HG03064 (cell line): ENCODE measurements around the gene SOWAHA.
A peak's percentile ranks its signal among the peaks of the same experiment; 100 is the strongest.
"Not testable (repeated sequence)": the region's sequence is repeated elsewhere in the genome, so short reads cannot be mapped to it uniquely, and the experiment has no call there.

ENCODE experiments used
- ATAC-seq: cut with Tn5 transposase; IDR thresholded peaks from one replicate; pipeline ENCODE4 v1.9.1; 2021; ENCODE audit warnings: low read depth; ENCODE audit not compliant: unreplicated experiment

The SOWAHA gene

DNA sequence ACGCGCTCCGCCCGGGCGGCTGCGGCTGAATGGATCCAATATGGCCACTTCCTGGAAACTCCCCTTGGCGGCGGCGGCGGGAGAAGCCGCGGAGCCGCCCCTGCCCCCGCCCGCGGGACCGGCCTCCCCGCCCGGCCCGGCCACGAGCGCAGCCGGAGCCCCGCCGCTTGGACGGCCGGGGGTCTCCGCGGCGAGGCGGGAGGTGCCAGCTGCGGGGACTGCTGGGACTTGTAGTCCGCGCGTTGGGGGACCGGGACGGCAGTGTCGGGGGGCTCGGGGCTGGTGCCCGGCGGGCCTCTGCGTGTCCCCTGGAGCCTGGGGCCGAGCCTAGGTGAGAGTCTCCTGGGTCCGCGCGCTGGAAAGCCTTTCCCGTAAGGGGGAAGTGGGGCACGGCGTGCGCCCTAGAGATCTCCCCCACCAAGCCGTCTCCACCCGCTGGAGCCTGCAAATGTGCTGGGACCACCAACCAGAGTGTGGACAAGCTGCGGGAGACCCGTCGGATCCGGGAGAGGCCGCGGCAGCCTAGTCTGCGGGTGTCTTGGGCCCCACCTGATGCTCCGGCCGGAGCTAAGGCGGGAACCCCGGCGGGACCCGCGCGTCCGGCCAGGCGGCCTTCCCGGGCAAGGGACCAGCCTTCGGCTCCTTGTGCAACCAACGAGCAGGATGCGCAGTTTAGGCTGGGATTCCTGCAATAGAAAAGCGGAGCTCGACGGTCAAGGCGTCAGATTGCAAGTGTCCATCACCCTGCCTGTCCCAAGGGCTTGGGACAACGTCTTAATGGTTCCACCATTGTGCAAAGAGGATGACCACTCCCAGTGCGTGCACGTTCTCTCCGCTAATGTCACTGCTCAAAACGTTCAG is 35.7 kb upstream of the SOWAHA start, which contains the start of gene SEPTIN8:
Gene SEPTIN8, minus strand, starts transcription at position 31 of the 861 bp plus-strand sequence. CDS start 102 bp downstream, outside the sequence.
- ATAC-seq, result peak; percentile 58

DNA sequence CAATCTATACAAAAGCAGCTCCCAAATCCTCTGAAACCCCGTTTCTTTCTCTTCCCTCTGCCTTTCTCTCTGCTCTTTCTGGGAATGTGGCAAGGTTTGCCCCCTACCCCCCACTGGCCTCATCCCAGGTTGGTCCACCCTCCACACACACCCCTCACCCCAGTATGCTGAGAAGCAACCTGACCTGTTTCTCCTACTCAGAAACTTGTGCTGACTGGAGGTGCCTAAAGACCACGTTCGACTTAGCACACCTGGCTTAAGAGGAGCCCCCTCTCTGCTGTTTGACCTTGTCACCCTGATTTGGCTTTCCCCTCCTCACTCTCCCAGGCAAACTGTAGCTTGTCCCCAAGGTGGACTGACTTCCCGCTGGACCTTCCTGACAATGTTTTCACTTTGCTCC is 35.0 kb upstream of the SOWAHA start:
- ATAC-seq, result no peak

DNA sequence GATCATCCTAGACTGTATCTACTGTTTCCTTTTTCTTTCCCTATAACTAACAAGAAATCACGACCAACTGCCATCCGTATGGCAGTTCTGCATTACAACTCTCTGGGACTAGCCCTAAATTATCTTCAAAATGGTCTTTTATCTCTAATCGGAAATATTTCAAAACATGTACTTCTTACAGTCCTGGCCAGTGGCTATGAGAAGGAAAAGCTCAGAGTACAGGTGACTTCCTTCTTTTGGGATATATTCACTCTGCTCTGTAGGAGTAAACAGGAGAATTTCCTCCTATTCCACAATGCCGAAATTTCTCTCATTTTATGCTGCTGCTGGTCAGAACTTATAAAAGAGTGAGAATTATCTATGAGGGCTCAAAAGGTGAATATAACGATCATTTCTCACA is 34.2 kb upstream of the SOWAHA start:
- no peak for ATAC-seq

DNA sequence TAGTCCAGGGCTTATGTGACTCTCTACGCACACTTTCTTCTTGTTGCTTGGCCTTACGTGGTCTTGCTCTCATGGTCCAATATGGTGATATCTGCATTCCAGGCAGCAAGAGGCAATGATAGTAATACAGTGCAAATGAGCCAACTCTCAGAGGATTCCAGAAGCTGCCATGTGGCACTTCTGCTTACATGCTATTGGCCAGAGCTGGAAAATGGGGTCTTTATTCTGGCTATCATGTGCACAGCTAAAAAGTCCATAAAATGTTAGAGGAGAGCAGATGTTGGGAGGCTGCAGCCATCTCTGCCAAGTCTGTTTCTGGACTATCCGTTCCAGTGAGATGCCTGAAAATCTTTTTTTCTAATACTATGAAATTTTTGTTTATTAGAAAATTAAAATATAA is 33.1 kb upstream of the SOWAHA start:
- ATAC-seq, result no peak

DNA sequence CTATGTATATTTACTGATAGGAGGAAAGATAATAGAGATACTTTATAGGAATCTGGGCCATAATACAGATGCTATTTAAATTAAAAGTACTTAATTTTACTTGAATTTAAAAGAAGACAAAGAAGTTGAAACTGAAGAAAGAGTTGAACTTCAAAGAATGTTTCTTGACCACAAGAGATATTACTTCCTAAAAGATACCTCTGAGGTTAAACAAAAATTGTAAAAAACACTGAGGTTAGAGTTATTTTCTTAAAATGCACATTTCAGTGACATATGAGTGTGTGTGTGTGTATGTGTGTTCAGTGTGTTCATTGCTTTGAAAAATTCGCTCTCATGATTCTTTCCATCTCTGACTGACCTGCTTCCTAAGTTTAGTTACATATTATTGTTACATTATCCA is 32.5 kb upstream of the SOWAHA start:
- no peak for ATAC-seq

DNA sequence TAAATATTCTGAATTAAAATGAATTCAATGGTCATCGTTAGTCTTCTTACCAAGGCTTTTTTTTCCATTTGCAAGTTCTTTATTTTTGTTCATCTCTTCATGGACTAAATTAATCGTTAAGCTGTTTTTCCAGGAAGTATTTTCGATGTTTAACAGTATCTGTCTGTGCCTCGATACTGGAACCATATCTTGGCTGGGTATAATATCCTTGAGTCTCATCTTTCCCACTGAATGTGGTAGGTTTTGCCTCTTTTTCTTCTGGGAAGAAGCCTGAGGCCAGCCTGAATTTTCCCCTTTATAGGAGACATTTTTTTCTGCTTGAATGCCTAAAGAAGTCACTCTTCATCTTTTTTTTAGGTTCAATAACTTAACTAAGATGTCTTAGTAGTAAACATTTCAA is 32.1 kb upstream of the SOWAHA start:
- ATAC-seq, result no peak

DNA sequence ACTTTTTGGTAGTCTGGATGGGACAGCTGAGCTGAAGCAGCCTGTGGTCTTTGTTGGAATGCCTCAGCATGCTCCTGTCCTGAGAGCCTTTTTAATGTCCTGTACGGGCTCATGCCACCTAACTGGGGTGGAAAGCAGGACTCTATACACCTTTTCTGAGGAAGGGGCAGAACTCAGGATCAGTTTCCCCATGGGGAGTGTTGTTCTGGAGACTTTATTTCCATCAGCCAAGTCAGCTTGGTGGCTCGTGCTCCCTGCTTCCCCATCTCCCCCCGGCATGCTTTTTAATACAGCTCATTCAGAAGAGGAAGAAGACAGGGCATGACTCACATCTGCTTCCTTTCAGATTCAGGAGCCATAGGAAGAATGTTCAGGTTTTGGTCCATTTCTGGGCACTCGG is 31.0 kb upstream of the SOWAHA start:
- ATAC-seq, result no peak

DNA sequence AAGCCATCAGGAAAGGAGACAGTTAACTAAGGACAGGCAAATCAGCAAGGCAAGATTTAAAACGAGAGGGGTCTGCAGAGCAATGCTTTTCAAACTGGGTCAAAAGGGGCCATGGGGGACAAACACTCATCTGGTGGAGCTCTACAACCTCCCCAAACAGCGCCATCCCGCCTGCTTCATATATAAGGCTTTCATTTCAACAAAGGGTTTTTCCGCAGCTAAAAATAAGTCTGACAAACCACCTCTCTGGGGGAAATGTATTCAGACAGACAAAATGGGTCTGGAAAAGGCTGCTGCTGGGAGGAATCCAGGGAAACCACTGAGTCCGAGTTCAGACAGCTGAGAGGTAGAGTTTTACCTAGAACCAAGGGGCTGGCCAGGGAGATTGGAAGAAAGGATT is 27.7 kb upstream of the SOWAHA start:
- ATAC-seq, result no peak

DNA sequence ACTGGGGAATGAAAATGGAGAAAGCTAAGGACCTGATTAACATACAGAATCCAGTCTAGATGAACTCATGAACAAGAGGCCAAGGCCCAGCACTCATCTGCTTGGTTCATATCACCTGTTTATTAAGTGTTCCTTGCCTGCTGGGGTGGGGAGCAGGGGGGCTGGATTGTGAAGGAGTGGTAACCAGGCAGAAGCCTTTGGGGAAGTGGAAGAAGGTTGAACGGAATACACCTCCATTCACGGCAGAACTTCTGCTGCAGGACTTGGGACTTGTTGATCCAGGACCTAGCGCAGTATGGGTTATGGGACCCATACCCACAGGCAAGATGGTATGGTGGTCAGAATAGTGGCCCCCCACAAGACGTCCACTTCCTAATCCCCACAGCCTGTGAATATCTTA is 27.2 kb upstream of the SOWAHA start:
- ATAC-seq, result no peak

DNA sequence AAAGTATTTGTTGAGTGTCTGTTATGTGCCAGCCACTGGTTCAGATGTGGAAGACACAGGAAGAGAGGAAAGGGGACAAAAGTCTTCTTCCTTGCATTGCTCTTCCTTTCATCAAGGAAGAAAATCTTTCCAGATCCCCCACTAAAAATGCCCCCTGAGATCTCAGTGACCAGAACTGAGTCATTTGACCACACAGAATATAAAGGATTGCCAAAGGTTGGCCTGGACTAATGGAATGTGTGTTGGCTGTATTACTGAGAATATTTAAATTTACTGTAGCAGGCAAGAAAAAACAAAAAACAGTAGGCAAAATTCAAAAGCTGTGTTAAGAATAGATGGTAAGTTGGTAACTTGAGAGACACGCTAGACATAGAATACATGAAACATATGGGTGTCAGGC is 26.0 kb upstream of the SOWAHA start:
- ATAC-seq, result no peak

DNA sequence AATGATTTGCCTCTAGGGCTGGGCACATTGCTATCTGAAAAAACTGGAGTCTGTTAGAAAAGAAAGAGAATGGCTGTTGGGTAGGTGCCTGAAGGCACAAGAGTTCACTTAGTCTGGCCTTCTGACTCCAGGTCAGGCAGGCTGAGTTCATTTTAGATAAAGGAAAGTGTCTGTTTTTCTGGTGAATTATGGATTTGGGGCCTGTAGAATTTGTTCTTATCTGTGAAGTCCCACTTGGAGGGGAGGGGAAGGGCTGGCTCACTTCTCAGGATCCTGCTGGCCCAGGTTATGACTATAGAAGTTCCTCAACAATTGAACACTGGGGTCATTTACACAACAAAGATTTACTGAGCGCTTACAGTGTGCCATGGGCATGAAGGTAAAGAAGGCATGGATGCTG is 24.6 kb upstream of the SOWAHA start:
- no peak for ATAC-seq

DNA sequence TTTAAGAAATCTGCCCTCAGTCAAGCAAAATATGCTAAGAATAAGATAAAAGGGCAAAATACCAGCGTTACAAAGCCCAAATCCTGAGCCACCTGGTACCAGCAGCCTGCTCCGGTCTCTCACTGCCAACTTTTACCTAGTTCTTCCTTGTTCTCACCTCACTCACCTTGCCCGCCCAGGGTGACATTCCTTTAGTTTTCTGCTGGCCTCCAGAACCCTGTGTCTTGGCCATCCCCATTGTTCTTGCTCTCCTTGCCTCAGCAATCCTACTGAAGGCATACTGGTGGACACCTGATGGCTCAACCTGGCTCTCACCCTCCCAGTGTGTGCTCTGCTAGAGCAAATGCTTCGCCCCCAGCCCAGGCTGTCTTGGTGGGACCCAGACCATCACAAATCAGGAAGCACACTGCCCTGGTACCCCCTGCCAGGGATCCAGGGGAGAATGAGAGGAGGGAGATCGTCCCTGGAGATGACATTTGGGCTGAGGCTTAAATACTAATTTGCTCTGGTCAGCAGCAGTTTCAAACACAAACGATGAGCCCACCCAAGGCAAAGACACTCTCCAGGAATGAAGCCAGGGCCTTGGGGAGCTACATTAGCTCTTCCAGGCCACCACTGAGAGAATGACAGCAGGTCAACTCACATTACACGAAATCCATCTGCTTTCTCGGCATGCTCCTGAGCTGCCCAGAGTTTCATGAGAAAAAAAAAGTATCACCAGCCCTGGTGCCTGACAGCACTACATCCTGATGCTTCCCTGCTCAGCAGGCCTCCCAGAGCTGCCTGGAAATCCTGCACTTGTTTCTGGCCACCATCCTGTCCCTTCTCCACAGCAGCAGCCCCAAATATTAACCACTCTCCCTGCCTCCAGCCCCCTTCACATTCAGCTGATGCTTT is 23.9 kb upstream of the SOWAHA start:
- no peak for ATAC-seq

DNA sequence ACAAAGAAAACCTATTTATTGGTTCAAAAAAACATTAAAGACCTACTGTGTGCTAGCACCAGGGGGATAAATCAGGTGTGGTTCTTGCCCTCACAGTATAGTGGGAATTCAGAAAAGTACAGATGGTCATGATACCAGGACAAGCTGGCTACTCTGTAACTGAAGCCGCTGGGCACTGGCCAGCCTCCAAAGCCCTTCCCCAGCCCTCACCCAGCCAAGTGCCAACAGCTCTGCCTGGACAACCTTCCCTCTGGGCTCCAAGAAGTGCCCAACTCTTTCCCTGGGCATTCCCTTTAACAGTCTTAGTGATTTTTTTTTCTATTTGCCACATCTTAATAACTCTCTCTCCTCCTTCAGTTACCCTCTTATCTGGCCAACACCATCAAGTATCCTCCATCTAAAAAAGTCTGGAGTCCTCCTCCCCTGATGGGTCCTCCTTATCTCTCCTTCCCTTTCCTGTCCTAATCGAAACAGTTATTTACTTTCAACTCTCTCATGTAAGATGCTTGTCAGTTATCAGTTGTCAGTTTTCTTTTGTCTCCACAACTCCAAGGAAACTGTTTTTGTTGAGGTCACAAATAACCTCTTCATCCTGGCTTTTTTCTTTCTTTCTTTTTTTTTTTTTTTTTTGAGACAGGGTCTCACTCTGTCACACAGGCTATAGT is 22.8 kb upstream of the SOWAHA start:
- no peak for ATAC-seq

DNA sequence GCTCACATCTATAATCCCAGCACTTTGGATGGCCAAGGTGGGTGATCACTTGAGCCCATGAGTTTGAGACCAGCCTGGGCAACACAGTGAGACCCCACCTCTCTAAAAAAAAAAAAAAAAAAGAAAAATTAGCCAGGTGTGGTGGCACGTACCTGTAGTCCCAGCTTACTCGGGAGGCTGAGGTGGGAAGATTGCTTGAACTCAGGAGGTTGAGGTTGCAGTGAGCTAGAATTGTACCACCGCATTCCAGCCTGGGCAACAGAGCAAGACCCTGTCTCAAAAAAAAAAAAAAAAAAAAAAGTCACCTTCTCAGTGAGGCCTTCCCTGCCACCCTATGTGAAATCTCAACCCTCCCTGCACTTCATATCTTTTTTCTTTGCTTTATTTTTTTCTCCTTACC is 22.1 kb upstream of the SOWAHA start:
- no peak for ATAC-seq

DNA sequence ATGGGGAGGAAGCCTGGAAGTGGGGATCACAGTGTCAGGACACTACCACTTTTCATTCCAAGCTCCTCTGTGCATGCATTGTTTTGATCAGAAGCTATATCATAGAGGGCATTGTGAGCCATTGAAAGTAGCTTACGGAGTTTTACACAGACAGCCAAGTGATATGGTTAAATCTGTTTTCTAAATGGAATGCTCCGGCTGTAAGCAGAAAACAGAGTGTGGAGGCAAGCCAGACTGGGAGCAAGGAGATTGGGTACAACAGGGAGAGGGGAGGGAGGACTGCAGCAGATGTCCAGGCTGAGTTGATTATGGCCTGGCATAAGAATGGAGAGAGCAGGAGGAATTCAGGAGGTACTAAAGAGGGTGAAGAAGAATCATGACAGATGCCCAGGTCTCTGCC is 15.5 kb upstream of the SOWAHA start:
- no peak for ATAC-seq

DNA sequence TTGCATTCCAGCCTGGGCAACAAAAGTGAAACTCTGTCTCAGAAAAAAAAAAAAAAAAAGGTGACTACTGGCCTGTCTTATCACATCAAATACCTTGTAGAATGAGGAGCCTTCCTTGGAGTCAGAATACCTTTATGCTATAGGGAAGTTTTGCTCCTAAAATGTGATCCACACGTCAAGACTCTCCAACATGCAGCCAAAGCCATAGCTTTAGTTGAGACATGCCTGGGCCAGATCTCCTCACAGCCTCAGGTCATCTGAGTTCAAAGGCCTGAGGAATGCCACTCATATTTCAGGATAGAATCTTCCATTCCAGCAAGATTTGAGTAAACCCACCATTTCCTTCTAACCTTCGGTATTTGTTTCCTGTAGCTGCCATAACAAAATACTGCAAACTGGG is 13.7 kb upstream of the SOWAHA start:
- no peak for ATAC-seq

DNA sequence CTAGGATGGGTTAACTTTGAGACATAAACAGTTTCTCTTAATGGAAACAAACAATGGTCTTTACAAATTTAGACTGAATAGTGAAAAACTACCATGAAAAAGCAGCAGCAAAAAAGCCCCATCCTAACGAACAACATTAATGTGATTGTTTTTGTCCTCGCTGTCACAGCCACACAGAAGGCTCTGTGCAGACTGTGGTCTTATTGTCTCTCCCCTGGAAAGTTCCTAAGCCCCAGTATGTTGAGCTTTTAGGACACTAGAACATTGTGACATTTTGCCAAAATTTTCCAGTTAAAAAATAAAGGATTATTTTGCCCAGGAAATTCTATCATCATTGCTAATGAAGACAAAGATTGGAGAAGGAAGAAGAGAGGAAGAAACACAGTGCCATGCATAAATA is 12.6 kb upstream of the SOWAHA start:
- ATAC-seq, result no peak

DNA sequence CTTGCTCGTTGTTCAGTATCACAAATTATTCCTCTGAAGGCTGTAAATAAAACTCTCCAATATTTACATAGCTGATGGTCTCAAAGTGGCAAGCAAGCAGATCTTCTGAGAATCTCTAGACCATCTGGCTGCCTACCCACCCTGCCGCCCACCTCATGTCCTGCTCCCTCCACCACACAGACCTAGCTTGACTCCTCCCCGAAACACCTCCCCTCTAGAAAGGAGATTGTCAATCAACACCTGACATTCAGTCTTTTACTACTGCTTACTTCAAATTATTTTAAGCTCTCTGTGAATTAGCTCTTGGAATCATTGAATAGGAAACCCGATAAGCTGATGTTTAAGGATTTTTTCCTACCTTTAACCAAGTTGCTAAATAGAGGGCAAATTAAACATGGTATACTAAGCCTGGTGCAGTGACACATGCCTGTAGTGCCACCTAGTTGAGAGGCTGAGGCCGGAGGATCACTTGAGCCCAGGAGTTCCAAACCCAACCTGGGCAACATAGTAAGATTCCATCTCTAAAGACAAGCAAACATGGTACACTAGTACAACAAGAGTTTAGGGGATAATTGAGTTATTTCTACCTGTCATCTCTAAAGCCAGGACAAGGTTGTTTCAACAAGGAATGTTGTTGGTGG is 10.9 kb upstream of the SOWAHA start:
- ATAC-seq, result no peak

DNA sequence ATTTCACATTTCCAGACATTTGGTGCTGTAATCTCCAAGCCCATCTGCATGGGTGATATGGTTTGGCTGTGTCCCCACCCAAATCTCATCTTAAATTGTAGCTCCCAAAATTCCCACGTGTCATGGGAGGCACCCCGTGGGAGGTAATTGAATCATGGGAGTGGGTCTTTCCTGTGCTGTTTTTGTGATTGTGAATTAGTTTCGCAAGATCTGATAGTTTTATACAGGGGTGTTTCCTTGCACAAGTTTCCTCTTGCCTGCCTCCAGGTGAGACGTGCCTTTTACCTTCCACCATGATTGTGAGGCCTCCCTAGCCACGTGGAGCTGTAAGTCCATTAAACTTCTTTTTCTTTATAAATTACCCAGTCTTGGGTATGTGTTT is 10.4 kb upstream of the SOWAHA start:
- not testable (repeated sequence) for ATAC-seq

DNA sequence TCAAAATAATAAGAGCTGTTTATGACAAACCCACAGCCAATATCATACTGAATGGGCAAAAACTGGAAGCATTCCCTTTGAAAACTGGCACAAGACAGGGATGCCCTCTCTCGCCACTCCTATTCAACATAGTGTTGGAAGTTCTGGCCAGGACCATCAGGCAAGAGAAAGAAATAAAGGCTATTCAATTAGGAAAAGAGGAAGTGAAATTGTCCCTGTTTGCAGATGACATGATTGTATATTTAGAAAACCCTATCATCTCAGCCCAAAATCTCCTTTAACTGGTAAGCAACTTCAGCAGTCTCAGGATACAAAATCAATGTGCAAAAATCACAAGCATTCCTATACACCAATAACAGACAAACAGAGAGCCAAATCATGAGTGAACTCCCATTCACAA is 8.9 kb upstream of the SOWAHA start:
- not testable (repeated sequence) for ATAC-seq

DNA sequence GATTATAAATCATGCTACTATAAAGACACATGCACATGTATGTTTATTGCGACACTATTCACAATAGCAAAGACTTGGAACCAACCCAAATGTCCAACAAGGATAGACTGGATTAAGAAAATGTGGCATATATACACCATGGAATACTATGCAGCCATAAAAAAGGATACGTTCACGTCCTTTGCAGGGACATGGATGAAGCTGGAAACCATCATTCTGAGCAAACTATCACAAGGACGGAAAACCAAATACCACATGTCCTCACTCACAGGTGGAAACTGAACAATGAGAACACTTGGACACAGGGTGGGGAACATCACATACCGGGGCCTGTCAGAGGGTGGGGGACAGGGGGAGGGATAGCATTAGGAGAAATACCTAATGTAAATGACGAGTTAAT is 7.2 kb upstream of the SOWAHA start:
- not testable (repeated sequence) for ATAC-seq
